Mononuclear cell (primary cell): ENCODE measurements around the gene TMEM267. TPM values are rescaled to one million over a fixed set of nuclear protein-coding genes. Genes with fewer than 3 reads are reported as not detected.
"Not testable (repeated sequence)": the region's sequence is repeated elsewhere in the genome, so short reads cannot be mapped to it uniquely, and the experiment has no call there.

Experiments used
- H3K27me3 ChIP-seq: 2 replicates; pipeline ENCODE4 v1.6.0; 2011; ENCODE audit warnings: low read length, control low read depth; ENCODE audit not compliant: insufficient read depth
- H3K4me1 ChIP-seq: 2 replicates; pipeline ENCODE4 v1.5.1; 2011; ENCODE audit warnings: mild to moderate bottlenecking, low read length, control low read depth; ENCODE audit not compliant: insufficient read depth
- H3K4me3 ChIP-seq: 2 replicates; pipeline ENCODE4 v1.5.1; 2011; ENCODE audit warnings: mild to moderate bottlenecking, low read length, moderate library complexity
- H3K9me3 ChIP-seq: 2 replicates; pipeline ENCODE4 v1.5.1; 2011; ENCODE audit warnings: low read depth, mild to moderate bottlenecking, control low read depth, low read length
- total RNA-seq: library from RNA; depleted of rRNA; stranded (reverse); fragments of >200 nt; gene quantifications from one replicate; pipeline ENCODE4 v1.2.3, GENCODE V29; 2012

Gene TMEM267
- total RNA-seq, 1 donor = 11.5 TPM

DNA sequence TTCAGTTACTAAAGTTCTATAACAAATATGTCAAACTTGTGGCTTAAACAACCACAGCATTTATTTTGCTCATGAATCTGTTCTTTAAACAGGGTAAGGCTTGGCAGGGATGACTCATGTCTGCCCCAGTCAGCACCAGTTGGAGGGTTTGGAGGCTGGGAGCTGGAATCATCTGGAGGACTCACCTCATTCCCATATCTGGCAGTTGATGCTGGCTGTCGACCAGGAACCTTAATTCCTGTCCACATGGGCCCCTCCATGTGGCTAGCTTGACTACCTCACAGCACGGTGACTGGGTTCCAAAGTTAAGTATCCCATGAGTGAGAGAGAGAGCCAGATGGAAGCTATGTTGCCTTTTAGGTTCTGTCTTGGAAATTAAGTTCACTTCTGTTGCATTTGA, 57.7 kb downstream of the TMEM267 start:
- Histone ChIP-seq H3K9me3 (no peaks in the 10 kb centered on the region), H3K4me1 (no peaks in the 10 kb centered on the region), H3K27me3 (no peaks in the 10 kb centered on the region), H3K4me3 (no peak overlapping the region)

GRCh38 chr5:43423086-43423485, 60.6 kb downstream of the TMEM267 start:
- not testable (repeated sequence) for H3K27me3 ChIP-seq, H3K9me3 ChIP-seq, H3K4me3 ChIP-seq, H3K4me1 ChIP-seq

DNA sequence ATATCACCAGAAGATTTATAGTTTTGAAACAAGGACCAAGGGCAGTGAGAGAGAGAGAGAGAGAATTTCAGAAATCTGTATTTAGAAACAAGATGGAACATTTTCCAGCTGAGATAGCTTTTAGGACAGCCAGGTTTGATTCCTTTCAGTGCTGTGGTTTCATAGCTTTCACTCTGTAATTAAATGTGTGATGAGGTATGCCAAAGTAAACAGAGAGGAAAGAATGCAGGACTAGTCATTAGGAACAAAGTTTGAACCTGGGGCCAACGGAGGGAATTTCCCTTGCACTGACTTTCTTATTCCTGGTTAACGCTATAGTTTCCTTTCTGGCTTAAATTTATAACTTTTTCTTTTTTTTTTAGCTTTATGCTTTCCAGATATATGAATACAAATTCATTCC, 61.5 kb downstream of the TMEM267 start:
- Histone ChIP-seq H3K4me1 (no peaks in the 10 kb centered on the region), H3K9me3 (no peaks in the 10 kb centered on the region), H3K27me3 (no peaks in the 10 kb centered on the region), H3K4me3 (no peak overlapping the region)

GRCh38 chr5:43421450-43422133, 62.1 kb downstream of the TMEM267 start:
- no peaks in the 10 kb centered on the region for H3K27me3 ChIP-seq

GRCh38 chr5:43420241-43420640, 63.4 kb downstream of the TMEM267 start:
- no peaks in the 10 kb centered on the region for H3K9me3 ChIP-seq
- no peak overlapping the region for H3K4me3 ChIP-seq
- no peaks in the 10 kb centered on the region for H3K4me1 ChIP-seq
- no peaks in the 10 kb centered on the region for H3K27me3 ChIP-seq

More at GRCh38 chr5:43421450-43422133, 62.1 kb downstream of the TMEM267 start:
- Histone ChIP-seq H3K4me3 (no peak overlapping the region), H3K9me3 (no peaks in the 10 kb centered on the region), H3K4me1 (no peaks in the 10 kb centered on the region)

- Histone ChIP-seq H3K4me3 (no peak overlapping the region), H3K9me3 (no peaks in the 10 kb centered on the region), H3K27me3 (no peaks in the 10 kb centered on the region)
Observed at GRCh38 chr5:43418561-43418960, 65.1 kb downstream of the TMEM267 start.

GRCh38 chr5:43416803-43417394, 66.8 kb downstream of the TMEM267 start:
- Histone ChIP-seq H3K4me3 (no peak overlapping the region), H3K27me3 (no peaks in the 10 kb centered on the region), H3K9me3 (no peaks in the 10 kb centered on the region), H3K4me1 (no peaks in the 10 kb centered on the region)

More at GRCh38 chr5:43418561-43418960, 65.1 kb downstream of the TMEM267 start:
- H3K4me1 ChIP-seq = no peaks in the 10 kb centered on the region

DNA sequence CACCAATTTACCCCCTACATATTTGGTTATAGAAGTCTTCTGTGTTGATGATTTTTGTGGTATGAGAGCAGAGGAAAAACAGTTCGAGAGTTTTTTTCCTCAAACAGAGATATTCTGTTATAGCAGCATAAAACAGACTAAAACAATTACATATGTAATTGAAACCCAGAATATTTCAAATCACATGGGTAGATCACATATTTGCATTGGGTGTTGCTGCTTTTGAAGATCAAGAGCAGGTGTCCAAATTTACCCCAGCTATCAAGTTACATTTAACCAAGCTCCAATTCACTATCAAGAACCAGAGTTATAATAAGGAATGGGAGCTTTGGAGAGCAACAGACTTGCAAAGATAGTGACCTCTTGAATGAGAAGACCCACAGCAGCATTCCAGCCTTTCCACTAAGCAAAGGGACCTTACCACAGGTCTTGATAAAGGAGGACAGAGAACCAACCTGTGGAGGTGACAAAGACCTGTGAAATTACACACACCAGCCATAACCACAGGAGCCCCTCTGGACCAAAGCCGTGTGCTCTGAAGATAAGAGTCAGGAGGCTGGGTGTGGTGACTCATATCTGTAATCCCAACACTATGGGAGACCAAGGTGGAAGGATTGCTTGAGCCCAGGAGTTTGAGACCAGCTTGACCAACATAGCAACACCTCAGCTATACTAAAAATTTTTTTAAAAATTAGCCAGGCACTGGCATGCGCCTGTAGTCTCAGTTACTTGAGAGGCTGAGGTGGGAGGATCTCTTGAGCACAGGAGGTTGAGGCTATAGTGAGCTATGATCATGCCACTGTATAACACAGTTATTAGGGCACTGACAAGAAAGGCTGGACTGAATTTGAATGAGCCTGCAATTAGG, 67.5 kb downstream of the TMEM267 start:
- no peak overlapping the region for H3K4me3 ChIP-seq
- no peaks in the 10 kb centered on the region for H3K4me1 ChIP-seq
- no peaks in the 10 kb centered on the region for H3K27me3 ChIP-seq
- no peaks in the 10 kb centered on the region for H3K9me3 ChIP-seq

DNA sequence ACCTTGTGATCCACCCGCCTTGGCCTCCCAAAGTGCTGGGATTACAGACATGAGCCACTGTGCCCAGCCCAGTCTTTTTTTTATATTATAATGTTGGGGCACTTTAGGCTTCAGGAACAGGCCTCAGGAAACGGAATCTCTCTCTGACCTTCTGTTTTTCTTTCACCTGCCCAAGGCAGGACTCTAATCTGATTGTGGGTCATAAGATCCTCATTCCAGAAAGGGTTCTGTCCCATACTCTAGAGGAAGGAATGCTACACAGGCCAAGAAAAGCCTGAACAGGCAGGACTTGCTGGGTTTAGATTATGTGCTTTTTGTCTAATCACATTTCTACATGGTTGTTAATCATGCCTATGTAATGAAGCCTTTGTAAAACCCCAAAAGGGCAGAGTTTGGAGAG, 69.7 kb downstream of the TMEM267 start:
- Histone ChIP-seq H3K4me1 (no peaks in the 10 kb centered on the region), H3K9me3 (no peaks in the 10 kb centered on the region), H3K4me3 (no peak overlapping the region), H3K27me3 (no peaks in the 10 kb centered on the region)

- H3K27me3 ChIP-seq = no peaks in the 10 kb centered on the region
- no peaks in the 10 kb centered on the region for H3K4me1 ChIP-seq
- H3K9me3 ChIP-seq = no peaks in the 10 kb centered on the region
- no peak overlapping the region for H3K4me3 ChIP-seq
Observed at GRCh38 chr5:43412644-43413043, 71.0 kb downstream of the TMEM267 start.

GRCh38 chr5:43412156-43412555, 71.5 kb downstream of the TMEM267 start, which contains the start of gene CCL28:
Gene CCL28 (minus strand): TSS chr5:43412391. CDS start chr5:43412316, 75 bp downstream.
- no peaks in the 10 kb centered on the region for H3K9me3 ChIP-seq
- no peaks in the 10 kb centered on the region for H3K27me3 ChIP-seq
- H3K4me1 ChIP-seq = no peaks in the 10 kb centered on the region
- H3K4me3 ChIP-seq = no peak within 1 kb of the TSS

GRCh38 chr5:43411495-43411894, 72.2 kb downstream of the TMEM267 start:
- H3K4me3 ChIP-seq = no peak overlapping the region
- H3K27me3 ChIP-seq = no peaks in the 10 kb centered on the region
- no peaks in the 10 kb centered on the region for H3K4me1 ChIP-seq
- no peaks in the 10 kb centered on the region for H3K9me3 ChIP-seq

GRCh38 chr5:43410414-43410813, 73.3 kb downstream of the TMEM267 start:
- Histone ChIP-seq H3K27me3 (no peaks in the 10 kb centered on the region), H3K4me3 (no peak overlapping the region), H3K9me3 (no peaks in the 10 kb centered on the region)

GRCh38 chr5:43409809-43410271, 73.8 kb downstream of the TMEM267 start:
- H3K4me1 ChIP-seq = no peaks in the 10 kb centered on the region
- H3K4me3 ChIP-seq = no peak overlapping the region
- no peaks in the 10 kb centered on the region for H3K27me3 ChIP-seq
- H3K9me3 ChIP-seq = no peaks in the 10 kb centered on the region

More at GRCh38 chr5:43410414-43410813, 73.3 kb downstream of the TMEM267 start:
- H3K4me1 ChIP-seq = no peaks in the 10 kb centered on the region

DNA sequence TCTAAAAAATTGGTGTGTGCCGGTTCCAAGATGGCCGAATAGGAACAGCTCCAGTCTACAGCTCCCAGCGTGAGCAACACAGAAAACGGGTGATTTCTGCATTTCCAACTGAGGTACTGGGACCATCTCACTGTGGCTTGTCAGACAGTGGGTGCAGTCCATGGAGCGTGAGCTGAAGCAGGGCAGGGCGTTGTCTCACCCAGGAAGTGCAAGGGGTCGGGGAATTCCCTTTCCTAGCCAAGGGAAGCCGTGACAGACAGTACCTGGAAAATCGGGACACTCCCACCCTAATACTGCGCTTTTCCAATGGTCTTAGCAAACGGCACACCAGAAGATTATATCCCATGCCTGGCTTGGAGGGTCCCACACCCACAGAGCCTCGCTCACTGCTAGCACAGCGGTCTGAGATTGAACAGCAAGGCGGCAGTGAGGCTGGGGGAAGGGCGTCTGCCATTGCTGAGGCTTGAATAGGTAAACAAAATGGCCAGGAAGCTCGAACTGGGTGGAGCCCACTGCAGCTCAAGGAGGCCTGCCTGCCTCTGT, 81.1 kb downstream of the TMEM267 start:
- H3K9me3 ChIP-seq, H3K4me3 ChIP-seq, H3K4me1 ChIP-seq, H3K27me3 ChIP-seq: not testable (repeated sequence)
